GM12878 (cell line): ENCODE data around the gene TLR1. TPM values are rescaled to one million over a fixed set of nuclear protein-coding genes. Genes with fewer than 3 reads are reported as not detected.

Experiments used
- ATAC-seq: fragments of 200-7000 bp; cut with Tn5 transposase; 3 replicates; pipeline ENCODE4 v1.9.1; 2020; ENCODE audit warnings: mild to moderate bottlenecking, moderate library complexity
- BruUV-seq: library from RNA; stranded (reverse); fragments of 400-500 nt; replicated peaks from 2 replicates; lab custom pipeline; 2021; lab: Mats Ljungman, UMichigan
- CTCF ChIA-PET: fragments of 300-600 bp; sonication (Branson Sonifier 250); formaldehyde crosslinking; extraction: SDS; loops from one replicate; lab custom pipeline; 2021; ENCODE audit warnings: inconsistent platforms; lab: Yijun Ruan, JAX
- POLR2A ChIA-PET: fragments of 350-600 bp; formaldehyde crosslinking; extraction: SDS; loops from one replicate; lab custom pipeline; 2021; ENCODE audit warnings: inconsistent platforms; lab: Charles Lee
- RAD21 ChIA-PET: fragments of 300-600 bp; sonication (Branson Sonifier 250); formaldehyde crosslinking; loops from one replicate; lab custom pipeline; 2023; ENCODE audit warnings: antibody characterized with exemption; ENCODE audit not compliant: unreplicated experiment; lab: Charles Lee
- SMC1A ChIA-PET: fragments of 300-600 bp; sonication (Branson Sonifier 250); formaldehyde crosslinking; loops from one replicate; lab custom pipeline; 2023; ENCODE audit not compliant: unreplicated experiment, uncharacterized antibody; lab: Charles Lee
- DNase-seq: peaks from one replicate; pipeline ENCODE4 v3.0.0-alpha.2; 2011; ENCODE audit warnings: low read depth, low spot score
- FAIRE-seq: peaks from 3 replicates; lab custom pipeline; 2011; peaks lifted over from hg19 to GRCh38; lab: Jason Lieb, UNC
- H2AFZ ChIP-seq: 2 replicates; pipeline ENCODE4 v1.6.0; 2011; ENCODE audit warnings: low read depth, low read length, control low read depth; ENCODE audit not compliant: control insufficient read depth
- H3K27ac ChIP-seq: 2 replicates; pipeline ENCODE4 v1.5.1; 2011; ENCODE audit warnings: control low read depth; ENCODE audit not compliant: control insufficient read depth, insufficient read depth
- H3K27me3 ChIP-seq, 2 experiments: replicated peaks in 1 of 2; 2 replicates each; pipeline versions ENCODE4 v1.6.0 to v1.6.1; 2011; ENCODE audit warnings: low read length in 1 of 2; ENCODE audit not compliant: control insufficient read depth in 2 of 2, insufficient read depth in 2 of 2
- H3K36me3 ChIP-seq, 2 experiments: 2 replicates each; pipeline ENCODE4 v1.5.1; 2011; ENCODE audit warnings: low read length in 1 of 2; ENCODE audit not compliant: control insufficient read depth in 2 of 2, insufficient read depth in 2 of 2
- H3K4me1 ChIP-seq: 2 replicates; pipeline ENCODE4 v1.6.1; 2011; ENCODE audit warnings: mild to moderate bottlenecking, low read length, moderate library complexity, mixed read lengths; ENCODE audit not compliant: control insufficient read depth, insufficient read depth
- H3K4me2 ChIP-seq: 2 replicates; pipeline ENCODE4 v1.6.0; 2011; ENCODE audit warnings: control low read depth; ENCODE audit not compliant: control insufficient read depth, insufficient read depth
- H3K4me3 ChIP-seq: fragments of 200-600 bp; sonication (generic); 2 replicates; pipeline ENCODE4 v1.5.1; 2016
- H3K79me2 ChIP-seq: 2 replicates; pipeline ENCODE4 v1.6.0; 2011; ENCODE audit warnings: low read length; ENCODE audit not compliant: control insufficient read depth, insufficient read depth
- H3K9ac ChIP-seq: 2 replicates; pipeline ENCODE4 v1.8.0; 2011; ENCODE audit warnings: low read length, control low read depth, mixed read lengths; ENCODE audit not compliant: control insufficient read depth, insufficient read depth
- H3K9me3 ChIP-seq: replicated peaks from 3 replicates; pipeline ENCODE4 v1.5.1; 2011; ENCODE audit warnings: mild to moderate bottlenecking, low read length; ENCODE audit not compliant: control insufficient read depth, insufficient read depth
- H4K20me1 ChIP-seq: 2 replicates; pipeline ENCODE4 v1.6.0; 2011; ENCODE audit not compliant: control insufficient read depth, insufficient read depth
- BCL11A ChIP-seq: IDR thresholded peaks from 2 replicates; pipeline ENCODE4 v1.6.1; 2011; ENCODE audit warnings: low read depth, low read length
- BHLHE40 ChIP-seq, 2 experiments: fragments of 450-650 bp in 1 of 2; IDR thresholded peaks; 2 replicates each; pipeline ENCODE4 v1.6.1; 2011 to 2017; ENCODE audit warnings: low read depth in 2 of 2, borderline replicate concordance in 1 of 2, improper control_type of control experiment in 1 of 2, low read length in 1 of 2, mild to moderate bottlenecking in 1 of 2
- BMI1 ChIP-seq: fragments of 450-650 bp; IDR thresholded peaks from 2 replicates; pipeline ENCODE4 v1.6.1; 2016; ENCODE audit warnings: mild to moderate bottlenecking, moderate library complexity, borderline replicate concordance
- EP300 ChIP-seq, 2 experiments: fragments of 150-350 bp in 1 of 2; IDR thresholded peaks; 2 replicates each; pipeline ENCODE4 v1.6.1; 2011 to 2012; ENCODE audit warnings: low read depth in 2 of 2, low read length in 2 of 2, borderline replicate concordance in 1 of 2, improper control_type of control experiment in 1 of 2, inconsistent platforms in 1 of 2; ENCODE audit not compliant: control insufficient read depth in 1 of 2
- HSF1 ChIP-seq: fragments of 150-350 bp; IDR thresholded peaks from 2 replicates; pipeline ENCODE4 v1.6.1; 2014; ENCODE audit warnings: mild to moderate bottlenecking, low read depth, low read length
- KDM1A ChIP-seq: fragments of 200-600 bp; sonication (generic); IDR thresholded peaks from 2 replicates; pipeline ENCODE4 v1.6.1; 2016; ENCODE audit warnings: borderline replicate concordance
- MEF2A ChIP-seq: IDR thresholded peaks from 2 replicates; pipeline ENCODE4 v1.6.1; 2011; ENCODE audit warnings: low read depth, mild to moderate bottlenecking, low read length, moderate library complexity; ENCODE audit not compliant: insufficient read depth
- PAX8 ChIP-seq: fragments of 450-650 bp; IDR thresholded peaks from 2 replicates; pipeline ENCODE4 v1.6.1; 2017; ENCODE audit warnings: mild to moderate bottlenecking, moderate library complexity
- PKNOX1 ChIP-seq: fragments of 450-650 bp; IDR thresholded peaks from 2 replicates; pipeline ENCODE4 v1.6.1; 2016; ENCODE audit warnings: mild to moderate bottlenecking
- RAD51 ChIP-seq: fragments of 450-650 bp; IDR thresholded peaks from 2 replicates; pipeline ENCODE4 v1.6.1; 2016; ENCODE audit warnings: moderate library complexity, mild to moderate bottlenecking, inconsistent platforms
- SMAD5 ChIP-seq: IDR thresholded peaks from 2 replicates; pipeline ENCODE4 v1.6.1; 2016; ENCODE audit warnings: antibody characterized with exemption, low read depth
- TARDBP ChIP-seq: IDR thresholded peaks from 2 replicates; pipeline ENCODE4 v1.6.1; 2016; ENCODE audit warnings: borderline replicate concordance
- YBX1 ChIP-seq: fragments of 450-650 bp; IDR thresholded peaks from 2 replicates; pipeline ENCODE4 v1.6.1; 2016; ENCODE audit warnings: antibody characterized with exemption
- ZBTB11 ChIP-seq: fragments of 450-650 bp; formaldehyde crosslinking; IDR thresholded peaks from 2 replicates; pipeline ENCODE4 v1.5.0; 2022; ENCODE audit warnings: mild to moderate bottlenecking, missing genetic modification characterization
- WGBS: methylation state at CpG from one replicate; pipeline ENCODE4 v1.1.6; 2016; ENCODE audit warnings: low lambda C conversion rate; ENCODE audit not compliant: insufficient replicate concordance, insufficient coverage; ENCODE audit errors: missing lambda C conversion rate; 5-methylcytosine and 5-hydroxymethylcytosine counted together
- in situ Hi-C: fragments of 300-500 bp; cut with MboI; formaldehyde crosslinking; loops from 9 replicates; pipeline ENCODE4 v1.14.3; 2018; ENCODE audit warnings: mixed read lengths
- intact Hi-C: fragments of 100-400 bp; cut with micrococcal nuclease; formaldehyde crosslinking; loops from one replicate; pipeline ENCODE4 v1.14.2; 2022; ENCODE audit not compliant: unreplicated experiment
- polyA plus RNA-seq, 11 experiments: library from polyadenylated mRNA; depleted of rRNA in 4 of 11; unstranded in 6 of 11; stranded (reverse) in 5 of 11; fragments of >200 nt; fragmentation: Nextera tagmentation in 4 of 11; fragmentation: Illumina TruSeq in 1 of 11; extraction: Ambion mirVana in 4 of 11; extraction: Trizol in 1 of 11; gene quantifications; 1 replicate in 1 of 11; 2 replicates in 10 of 11; pipeline versions ENCODE4 v1.2.1 to v1.2.3, GENCODE V29; 2011 to 2016; ENCODE audit warnings: inconsistent platforms in 2 of 11, missing spikeins in 2 of 11, low read depth in 1 of 11
- total RNA-seq, 4 experiments: library from RNA; depleted of rRNA in 3 of 4; stranded (reverse); fragments of >200 nt in 3 of 4; fragmentation: Illumina TruSeq in 1 of 4; extraction: Trizol in 1 of 4; gene quantifications; 2 replicates each; pipeline versions ENCODE4 v1.2.1 to v1.2.3, GENCODE V29; 2013 to 2021
- TF ChIP-seq, protein P1 (sequence below): fragments of 450-650 bp; formaldehyde crosslinking; IDR thresholded peaks from 2 replicates; pipeline ENCODE4 v1.4.0; 2020; ENCODE audit warnings: mild to moderate bottlenecking, moderate library complexity

TLR1 gene
- total and polyA plus RNA-seq, 10 of the 15 experiments (the other 5 are each of a cell fraction or from before 2014, with no cell fraction given): 9.3 to 57.1 (median 20.4) TPM

- Histone ChIP-seq H3K27me3 (no peaks in the 10 kb centered on the region), H3K4me1 (no peaks in the 10 kb centered on the region), H3K79me2 (peaks cover 21% of the 10 kb centered on the region), H3K36me3 (peaks cover 2 to 6% of the 10 kb centered on the region in 2 experiments; a peak in 3 of 4 replicates), H3K27ac (no peak overlapping the region), H3K4me2 (no peak overlapping the region), H2AFZ (no peak overlapping the region), H3K4me3 (no peak overlapping the region), H3K9ac (no peak overlapping the region), H4K20me1 (no peaks in the 10 kb centered on the region), H3K9me3 (peaks cover 22% of the 10 kb centered on the region)
- DNase-seq: no peak
- TF ChIP-seq KDM1A (no peak), HSF1 (no peak), SMAD5 (no peak), PKNOX1 (no peak), BCL11A (no peak), ZBTB11 (CRISPR knock-in tag) (no peak), PAX8 (no peak), YBX1 (no peak), BHLHE40 (IDR thresholded peaks at IDR 0.05; ENCODE audit: borderline replicate concordance in 1 of 2, low read depth in 2 of 2, low read length in 1 of 2) (no peak), TARDBP (no peak), RAD51 (no peak), EP300 (IDR thresholded peaks at IDR 0.05; ENCODE audit: borderline replicate concordance in 1 of 2, control insufficient read depth in 1 of 2, low read depth in 2 of 2, low read length in 2 of 2) (no peak), MEF2A (no peak), BMI1 (no peak)
- TF ChIP-seq, protein P1, sequence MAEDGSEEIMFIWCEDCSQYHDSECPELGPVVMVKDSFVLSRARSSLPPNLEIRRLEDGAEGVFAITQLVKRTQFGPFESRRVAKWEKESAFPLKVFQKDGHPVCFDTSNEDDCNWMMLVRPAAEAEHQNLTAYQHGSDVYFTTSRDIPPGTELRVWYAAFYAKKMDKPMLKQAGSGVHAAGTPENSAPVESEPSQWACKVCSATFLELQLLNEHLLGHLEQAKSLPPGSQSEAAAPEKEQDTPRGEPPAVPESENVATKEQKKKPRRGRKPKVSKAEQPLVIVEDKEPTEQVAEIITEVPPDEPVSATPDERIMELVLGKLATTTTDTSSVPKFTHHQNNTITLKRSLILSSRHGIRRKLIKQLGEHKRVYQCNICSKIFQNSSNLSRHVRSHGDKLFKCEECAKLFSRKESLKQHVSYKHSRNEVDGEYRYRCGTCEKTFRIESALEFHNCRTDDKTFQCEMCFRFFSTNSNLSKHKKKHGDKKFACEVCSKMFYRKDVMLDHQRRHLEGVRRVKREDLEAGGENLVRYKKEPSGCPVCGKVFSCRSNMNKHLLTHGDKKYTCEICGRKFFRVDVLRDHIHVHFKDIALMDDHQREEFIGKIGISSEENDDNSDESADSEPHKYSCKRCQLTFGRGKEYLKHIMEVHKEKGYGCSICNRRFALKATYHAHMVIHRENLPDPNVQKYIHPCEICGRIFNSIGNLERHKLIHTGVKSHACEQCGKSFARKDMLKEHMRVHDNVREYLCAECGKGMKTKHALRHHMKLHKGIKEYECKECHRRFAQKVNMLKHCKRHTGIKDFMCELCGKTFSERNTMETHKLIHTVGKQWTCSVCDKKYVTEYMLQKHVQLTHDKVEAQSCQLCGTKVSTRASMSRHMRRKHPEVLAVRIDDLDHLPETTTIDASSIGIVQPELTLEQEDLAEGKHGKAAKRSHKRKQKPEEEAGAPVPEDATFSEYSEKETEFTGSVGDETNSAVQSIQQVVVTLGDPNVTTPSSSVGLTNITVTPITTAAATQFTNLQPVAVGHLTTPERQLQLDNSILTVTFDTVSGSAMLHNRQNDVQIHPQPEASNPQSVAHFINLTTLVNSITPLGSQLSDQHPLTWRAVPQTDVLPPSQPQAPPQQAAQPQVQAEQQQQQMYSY: no peak
- no peak for ATAC-seq
- intact Hi-C loops (no loop called here), in situ Hi-C loops (no loop called here)
- no peak for FAIRE-seq
- ChIA-PET POLR2A (interaction anchor here (0.8 kb wide), 1 partner anchor 9 kb away, joined by 3 read pairs; no protein-coding TSS in a partner anchor), SMC1A (no interaction called here), CTCF (no interaction called here), RAD21 (no interaction called here)
- WGBS: 53% methylated on average over 2 of the region's 2 CpGs
- no TSS peak for BruUV-seq
Measured at GRCh38 chr4:38837849-38838248, 33.3 kb upstream of the TLR1 start.
